Esophagus muscularis mucosa (tissue), 4 donors: ENCODE results near the gene PRELID1.

Experiments
- CTCF ChIP-seq, 3 experiments: fragments of 200-600 bp in 2 of 3; fragments of 450-650 bp in 1 of 3; sonication (generic) in 2 of 3; IDR thresholded peaks; one replicate each; pipeline ENCODE4 v1.5.1; 2017 to 2019; ENCODE audit warnings: antibody characterized with exemption in 3 of 3, mild to moderate bottlenecking in 2 of 3, moderate library complexity in 1 of 3
- EP300 ChIP-seq: sonication (generic); formaldehyde crosslinking; IDR thresholded peaks from one replicate; pipeline ENCODE4 v1.6.1; 2017; ENCODE audit warnings: antibody characterized with exemption
- POLR2A ChIP-seq: fragments of 450-650 bp; IDR thresholded peaks from one replicate; pipeline ENCODE4 v1.6.1; 2017; ENCODE audit warnings: antibody characterized with exemption, moderate library complexity, mild to moderate bottlenecking, low read depth
- POLR2AphosphoS5 ChIP-seq, 2 donors: sonication (generic); formaldehyde crosslinking; IDR thresholded peaks; one replicate each; pipeline ENCODE4 v1.6.1; 2017; ENCODE audit warnings: antibody characterized with exemption in 2 of 2

- no peak for TF ChIP-seq CTCF (IDR thresholded peaks at IDR 0.05)
- TF ChIP-seq POLR2AphosphoS5 (IDR thresholded peaks at IDR 0.05) = no peak
- no peak for TF ChIP-seq POLR2A
- TF ChIP-seq EP300 = no peak
Observed at GRCh38 chr5:177334781-177335700, 31.4 kb downstream of the PRELID1 start.
